Loucy (cell line): ENCODE results near the gene ZFP1.

Experiments used
- H2AFZ ChIP-seq: fragments of 200-600 bp; sonication (generic); 2 replicates; pipeline ENCODE4 v1.6.0; 2016; ENCODE audit warnings: antibody characterized with exemption, mild to moderate bottlenecking, low read length, moderate library complexity
- H3F3A ChIP-seq: fragments of 200-600 bp; 2 replicates; pipeline ENCODE4 v1.6.0; 2016; ENCODE audit warnings: antibody characterized with exemption, low read depth, mild to moderate bottlenecking
- H3K27me3 ChIP-seq: fragments of 200-600 bp; sonication (generic); 2 replicates; pipeline ENCODE4 v1.6.1; 2014; ENCODE audit warnings: low read length, mild to moderate bottlenecking; ENCODE audit not compliant: insufficient read depth, poor library complexity, severe bottlenecking
- H3K36me3 ChIP-seq: fragments of 200-600 bp; sonication (generic); 2 replicates; pipeline ENCODE4 v1.6.1; 2016; ENCODE audit warnings: low read length; ENCODE audit not compliant: insufficient read depth
- H3K4me1 ChIP-seq: fragments of 200-600 bp; sonication (generic); 2 replicates; pipeline ENCODE4 v1.5.1; 2014; ENCODE audit warnings: low read length, mild to moderate bottlenecking; ENCODE audit not compliant: insufficient read depth, poor library complexity, severe bottlenecking
- H3K4me2 ChIP-seq: fragments of 200-600 bp; sonication (generic); 2 replicates; pipeline ENCODE4 v1.6.0; 2014; ENCODE audit warnings: antibody characterized with exemption, low read length, low read depth, mild to moderate bottlenecking; ENCODE audit not compliant: poor library complexity, severe bottlenecking
- H3K4me3 ChIP-seq: fragments of 200-600 bp; sonication (generic); 2 replicates; pipeline ENCODE4 v1.5.1; 2014; ENCODE audit warnings: low read length, mild to moderate bottlenecking, mixed read lengths; ENCODE audit not compliant: poor library complexity, severe bottlenecking
- H3K79me2 ChIP-seq: fragments of 200-600 bp; sonication (generic); 2 replicates; pipeline ENCODE4 v1.6.1; 2014; ENCODE audit warnings: low read length; ENCODE audit not compliant: insufficient read depth
- H3K9ac ChIP-seq: fragments of 200-600 bp; sonication (generic); 2 replicates; pipeline ENCODE4 v1.6.0; 2014; ENCODE audit warnings: mild to moderate bottlenecking, low read depth, low read length, moderate library complexity; ENCODE audit not compliant: poor library complexity, severe bottlenecking
- H3K9me2 ChIP-seq: fragments of 200-600 bp; sonication (generic); replicated peaks from 2 replicates; pipeline ENCODE4 v1.6.1; 2016; ENCODE audit warnings: low read depth, low read length, mixed read lengths
- H3K9me3 ChIP-seq: fragments of 200-600 bp; sonication (generic); 2 replicates; pipeline ENCODE4 v1.6.1; 2014; ENCODE audit warnings: mild to moderate bottlenecking, antibody characterized with exemption, low read length, low read depth; ENCODE audit not compliant: insufficient read depth
- H4K20me1 ChIP-seq: fragments of 200-600 bp; sonication (generic); 2 replicates; pipeline ENCODE4 v1.6.0; 2014; ENCODE audit warnings: antibody characterized with exemption, low read length, mild to moderate bottlenecking; ENCODE audit not compliant: insufficient read depth, poor library complexity, severe bottlenecking
- CTCF ChIP-seq: fragments of 200-600 bp; sonication (generic); conservative IDR thresholded peaks from 2 replicates; pipeline ENCODE4 v1.5.1; 2014; ENCODE audit warnings: mild to moderate bottlenecking, antibody characterized with exemption, low read length
- EZH2phosphoT487 ChIP-seq: fragments of 200-600 bp; IDR thresholded peaks from 2 replicates; pipeline ENCODE4 v1.6.1; 2018; ENCODE audit warnings: antibody characterized with exemption, mild to moderate bottlenecking, moderate library complexity, borderline replicate concordance

Gene ZFP1

GRCh38 chr16:75138636-75139035 is 9.7 kb upstream of the ZFP1 start:
- Histone ChIP-seq H4K20me1 (no peaks in the 10 kb centered on the region), H3K4me2 (no peak overlapping the region), H3F3A (no peaks in the 10 kb centered on the region; the same call in 1 of the 2 replicates), H3K27me3 (no peaks in the 10 kb centered on the region), H3K4me1 (no peaks in the 10 kb centered on the region), H3K36me3 (no peaks in the 10 kb centered on the region), H3K9me2 (no peaks in the 10 kb centered on the region), H3K79me2 (no peaks in the 10 kb centered on the region), H3K9me3 (no peaks in the 10 kb centered on the region), H3K9ac (no peak overlapping the region), H3K4me3 (no peak overlapping the region), H2AFZ (no peak overlapping the region)
- TF ChIP-seq EZH2phosphoT487 (no peak), CTCF (no peak)

- no peaks in the 10 kb centered on the region for H3K27me3 ChIP-seq
- H3K4me1 ChIP-seq: no peaks in the 10 kb centered on the region
- H3K9me2 ChIP-seq: no peaks in the 10 kb centered on the region
- no peaks in the 10 kb centered on the region for H3K79me2 ChIP-seq
- no peak for TF ChIP-seq EZH2phosphoT487
- no peak overlapping the region for H3K4me3 ChIP-seq
- no peaks in the 10 kb centered on the region for H3K36me3 ChIP-seq
- no peak overlapping the region for H3K4me2 ChIP-seq
- no peak overlapping the region for H3K9ac ChIP-seq
- H2AFZ ChIP-seq: no peak overlapping the region
- no peaks in the 10 kb centered on the region for H3K9me3 ChIP-seq
- H3F3A ChIP-seq: no peaks in the 10 kb centered on the region; the same call in 1 of the 2 replicates
- no peaks in the 10 kb centered on the region for H4K20me1 ChIP-seq
These were observed 8.8 kb upstream of the ZFP1 start for GRCh38 chr16:75139498-75139897.

GRCh38 chr16:75143941-75144340 is 4.4 kb upstream of the ZFP1 start:
- peaks cover 3% of the 10 kb centered on the region for H3K79me2 ChIP-seq
- no peaks in the 10 kb centered on the region for H3K4me1 ChIP-seq
- H3K9ac ChIP-seq: no peak overlapping the region
- no peaks in the 10 kb centered on the region for H3K9me2 ChIP-seq
- TF ChIP-seq CTCF: no peak
- no peak for TF ChIP-seq EZH2phosphoT487
- H3K27me3 ChIP-seq: no peaks in the 10 kb centered on the region
- H3F3A ChIP-seq: no peaks in the 10 kb centered on the region
- H3K9me3 ChIP-seq: no peaks in the 10 kb centered on the region; the same call in 1 of the 2 replicates
- peaks cover 1% of the 10 kb centered on the region for H4K20me1 ChIP-seq
- no peak overlapping the region for H3K4me3 ChIP-seq
- no peaks in the 10 kb centered on the region for H3K36me3 ChIP-seq
- no peak overlapping the region for H3K4me2 ChIP-seq
- no peak overlapping the region for H2AFZ ChIP-seq

GRCh38 chr16:75147968-75148310 is 385 bp upstream of the ZFP1 start:
- H3K79me2 ChIP-seq: peaks cover 39% of the 10 kb centered on the region
- peaks cover 9% of the 10 kb centered on the region for H3K4me1 ChIP-seq
- H3K4me3 ChIP-seq: peak overlapping the region; percentile 90
- H3K9me3 ChIP-seq: peaks cover 15% of the 10 kb centered on the region
- TF ChIP-seq CTCF: no peak
- no peak for TF ChIP-seq EZH2phosphoT487
- no peaks in the 10 kb centered on the region for H3F3A ChIP-seq
- H3K9me2 ChIP-seq: no peaks in the 10 kb centered on the region
- no peaks in the 10 kb centered on the region for H3K36me3 ChIP-seq
- H3K27me3 ChIP-seq: no peaks in the 10 kb centered on the region
- H3K4me2 ChIP-seq: peak overlapping the region; percentile 99
- H4K20me1 ChIP-seq: peaks cover 8% of the 10 kb centered on the region
- peak overlapping the region; percentile 92 for H2AFZ ChIP-seq
- no peak overlapping the region for H3K9ac ChIP-seq
